Breast epithelium (tissue), 3 donors: ENCODE results near the gene CHDH.

Source experiments
- CTCF ChIP-seq, 3 donors: fragments of 450-650 bp; IDR thresholded peaks; one replicate each; pipeline ENCODE4 v1.5.1; 2016 to 2017; ENCODE audit warnings: antibody characterized with exemption in 3 of 3, mild to moderate bottlenecking in 3 of 3, moderate library complexity in 3 of 3
- POLR2A ChIP-seq: fragments of 450-650 bp; IDR thresholded peaks from one replicate; pipeline ENCODE4 v1.6.1; 2016; ENCODE audit warnings: antibody characterized with exemption, mild to moderate bottlenecking, moderate library complexity

GRCh38 chr3:53772562-53772961, 73.7 kb downstream of the CHDH start:
- TF ChIP-seq CTCF (IDR thresholded peaks at IDR 0.05), result no peak
- no peak for TF ChIP-seq POLR2A
